Stimulated activated CD8-positive, alpha-beta memory T cell treated with anti-CD3 and anti-CD28 coated beads, Interleukin-2, amount 100 ng/mL, for 48 hours (primary cell): ENCODE measurements around the gene ASCL2.

ENCODE experiments used
- DNase-seq, 2 donors: peaks; one replicate each; pipeline ENCODE4 v3.0.0-alpha.2; 2020; ENCODE audit warnings: low read depth in 2 of 2

Gene ASCL2

DNA sequence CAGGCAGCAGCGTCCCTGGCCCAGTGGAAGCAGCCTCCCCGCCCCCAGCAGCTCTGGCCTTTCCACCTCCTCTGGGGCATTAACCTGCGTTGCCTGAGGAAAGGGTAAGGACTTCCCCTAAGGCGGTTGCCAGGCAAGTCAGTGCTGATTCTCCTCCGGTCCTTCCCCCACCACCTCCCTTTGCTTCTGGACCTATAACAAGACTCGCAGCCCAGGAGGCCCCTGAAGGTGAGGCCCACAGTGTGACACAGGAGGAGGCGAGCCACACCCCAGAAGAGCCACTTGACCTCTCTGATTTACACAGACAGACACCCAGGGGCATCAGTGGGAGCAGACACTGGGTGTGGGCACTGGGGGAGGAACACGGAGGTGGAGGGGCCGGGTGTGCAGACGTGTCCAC is 35.4 kb downstream of the ASCL2 start:
- no peak for DNase-seq

DNA sequence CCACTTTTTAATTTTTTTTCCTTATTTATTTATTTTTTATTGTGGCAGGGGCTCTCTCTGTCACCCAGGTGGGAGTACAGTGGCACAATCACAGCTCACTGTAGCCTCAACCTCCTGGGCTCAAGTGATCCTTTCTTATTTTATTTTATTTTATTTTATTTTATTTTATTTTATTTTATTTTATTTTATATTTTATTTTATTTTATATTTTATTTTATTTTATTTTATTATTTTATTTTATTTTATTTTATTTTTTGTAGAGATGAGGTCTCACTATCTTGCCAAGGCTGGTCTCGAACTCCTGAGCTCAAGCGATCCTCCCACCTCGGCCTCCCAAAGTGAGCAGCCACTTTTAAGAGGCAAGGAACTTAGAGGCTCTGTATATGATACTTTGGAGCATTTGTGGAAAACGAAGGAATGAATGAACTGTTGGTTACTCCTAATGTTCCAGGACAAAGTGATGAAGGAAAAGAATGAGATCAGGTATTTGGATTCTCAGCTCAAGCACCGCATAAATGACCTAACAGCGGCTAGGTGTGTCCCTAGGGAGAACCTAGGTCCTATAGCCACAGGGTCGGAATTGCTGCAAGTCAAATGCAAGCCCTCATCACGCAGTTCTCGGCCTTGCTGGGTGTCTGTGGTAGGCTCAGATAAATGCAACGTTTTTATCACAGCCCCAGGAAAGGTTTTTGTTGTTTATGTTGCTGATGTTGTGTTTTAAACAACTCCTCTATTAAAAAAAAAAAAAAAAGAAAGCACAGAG is 36.5 kb downstream of the ASCL2 start:
- no peak for DNase-seq

DNA sequence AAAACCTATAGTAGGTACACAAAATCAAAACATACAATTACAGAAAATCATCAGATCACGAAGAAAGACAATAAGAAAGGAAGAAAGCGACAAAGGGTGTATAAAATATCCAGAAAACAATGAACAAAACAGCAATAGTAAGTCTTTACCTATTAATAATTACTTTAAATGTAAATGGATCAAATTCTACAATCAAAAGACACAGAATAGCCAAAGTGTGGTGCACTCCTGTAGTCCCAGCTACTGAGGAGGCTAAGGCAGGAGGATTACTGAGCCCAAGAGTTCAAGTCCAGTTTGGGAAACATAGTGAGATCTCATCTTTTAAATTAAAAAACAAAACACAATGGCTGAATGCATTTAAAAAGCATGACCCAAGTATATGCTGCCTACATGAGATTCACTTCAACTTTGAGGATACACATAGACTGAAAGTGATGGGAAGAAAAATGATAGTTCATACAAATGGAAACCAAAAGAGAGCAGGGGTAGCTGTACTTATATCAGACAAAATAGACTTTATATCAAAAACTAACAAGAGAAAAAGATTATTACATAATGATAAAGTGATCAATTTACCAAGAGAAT is 40.6 kb downstream of the ASCL2 start:
- no peak for DNase-seq

DNA sequence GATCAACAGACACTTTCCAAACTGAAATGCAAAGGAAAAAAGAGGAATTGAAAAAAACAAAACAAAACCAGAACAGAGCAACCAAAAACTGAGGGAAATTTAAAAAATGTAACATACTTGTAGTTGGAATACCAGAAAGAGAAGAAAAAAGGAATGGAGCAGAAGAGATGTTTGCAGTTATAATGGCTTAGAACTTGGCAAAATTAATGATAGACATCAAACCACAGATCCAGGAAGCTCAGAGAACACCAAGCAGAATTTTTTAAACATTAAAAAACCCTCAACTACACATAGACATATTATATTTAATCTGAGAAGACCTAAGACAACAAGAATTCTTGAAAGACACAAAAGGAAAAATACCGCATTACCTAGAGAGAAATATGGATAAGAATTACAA is 46.1 kb downstream of the ASCL2 start:
- no peak for DNase-seq

DNA sequence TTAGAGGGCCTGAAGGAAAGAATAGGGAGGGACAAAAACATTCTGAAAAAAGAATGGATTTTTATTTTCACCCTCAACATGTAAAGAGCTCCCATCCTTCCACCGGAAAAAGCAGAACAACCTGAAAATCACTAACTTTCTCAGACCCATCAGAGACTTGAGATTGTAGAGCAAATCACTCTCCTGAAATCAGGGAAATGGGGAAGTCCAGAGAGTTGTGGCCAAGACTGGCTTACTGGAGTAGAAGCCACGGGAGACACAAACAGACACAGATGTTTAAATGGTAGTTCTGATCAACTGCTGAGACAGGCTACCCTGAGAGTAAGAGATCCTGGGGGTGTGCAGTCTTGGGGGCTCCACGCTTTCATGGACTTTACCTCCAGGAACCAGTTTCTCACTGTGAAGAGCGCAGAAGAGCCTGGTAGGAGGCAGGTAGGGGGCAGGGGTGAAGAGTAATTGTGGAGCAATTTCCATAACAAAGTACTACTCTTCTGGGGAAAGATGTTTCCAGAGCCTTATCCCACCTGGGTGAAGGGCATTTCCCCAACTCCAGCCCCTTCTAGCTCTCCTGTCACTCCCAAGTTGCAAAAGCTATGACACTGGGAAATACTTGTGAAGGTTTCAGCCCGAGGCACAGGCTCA is 47.1 kb downstream of the ASCL2 start:
- no peak for DNase-seq

DNA sequence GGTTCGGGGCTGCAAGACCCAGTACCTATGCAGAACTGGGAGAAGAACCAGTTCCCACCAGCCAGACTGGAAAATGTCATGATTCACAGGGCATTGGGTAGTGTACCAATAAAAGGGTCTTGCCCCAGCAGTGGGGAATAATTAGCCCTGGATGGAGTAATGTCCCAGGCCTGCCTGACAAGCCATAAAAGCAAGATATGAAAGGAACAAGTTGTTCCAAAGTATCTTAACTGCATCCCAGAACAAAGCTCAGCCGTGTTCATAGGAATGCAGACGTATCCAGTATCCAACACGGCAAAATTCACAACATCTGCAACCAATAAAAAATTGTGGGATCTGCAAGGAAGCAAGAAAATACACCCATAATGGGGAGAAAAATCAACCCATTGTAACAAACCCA is 47.9 kb downstream of the ASCL2 start:
- DNase-seq, result no peak

DNA sequence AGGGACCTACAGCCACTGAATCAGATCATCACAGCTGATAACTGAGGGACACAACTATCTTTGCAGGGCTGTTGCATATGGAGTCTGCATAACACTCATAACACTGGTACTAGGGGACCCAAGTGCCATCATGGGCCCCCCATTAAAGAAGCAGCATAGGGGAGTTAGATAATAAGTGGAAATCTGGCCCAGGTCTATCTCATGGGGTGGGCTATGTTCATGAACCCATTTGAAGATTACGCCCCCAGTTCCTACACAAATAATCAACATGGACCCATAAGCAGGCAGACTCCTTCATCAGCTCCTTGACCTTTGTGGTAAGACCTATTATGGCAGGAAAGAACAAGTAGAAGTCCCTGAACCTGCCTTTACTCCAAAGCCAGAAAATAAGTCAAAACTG is 48.8 kb downstream of the ASCL2 start:
- no peak for DNase-seq

DNA sequence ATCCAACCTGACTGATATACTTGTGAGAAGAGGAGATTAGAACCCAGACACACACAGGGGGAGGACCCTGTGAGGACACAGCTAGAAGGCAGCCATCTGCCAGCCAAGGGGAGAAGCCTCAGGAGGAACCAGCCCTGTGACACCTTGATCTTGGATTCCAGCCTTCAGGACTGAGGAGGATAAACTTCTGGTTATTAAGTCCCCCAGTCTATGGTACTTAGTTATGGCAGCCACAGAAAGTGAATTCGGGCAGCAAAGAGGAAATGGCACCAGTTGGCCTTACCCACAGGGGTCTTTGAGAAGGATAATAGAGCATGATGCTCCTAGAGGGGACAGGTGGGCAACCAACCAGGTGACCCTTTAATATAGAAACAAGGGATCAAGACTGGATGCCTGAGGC is 49.4 kb downstream of the ASCL2 start:
- no peak for DNase-seq

DNA sequence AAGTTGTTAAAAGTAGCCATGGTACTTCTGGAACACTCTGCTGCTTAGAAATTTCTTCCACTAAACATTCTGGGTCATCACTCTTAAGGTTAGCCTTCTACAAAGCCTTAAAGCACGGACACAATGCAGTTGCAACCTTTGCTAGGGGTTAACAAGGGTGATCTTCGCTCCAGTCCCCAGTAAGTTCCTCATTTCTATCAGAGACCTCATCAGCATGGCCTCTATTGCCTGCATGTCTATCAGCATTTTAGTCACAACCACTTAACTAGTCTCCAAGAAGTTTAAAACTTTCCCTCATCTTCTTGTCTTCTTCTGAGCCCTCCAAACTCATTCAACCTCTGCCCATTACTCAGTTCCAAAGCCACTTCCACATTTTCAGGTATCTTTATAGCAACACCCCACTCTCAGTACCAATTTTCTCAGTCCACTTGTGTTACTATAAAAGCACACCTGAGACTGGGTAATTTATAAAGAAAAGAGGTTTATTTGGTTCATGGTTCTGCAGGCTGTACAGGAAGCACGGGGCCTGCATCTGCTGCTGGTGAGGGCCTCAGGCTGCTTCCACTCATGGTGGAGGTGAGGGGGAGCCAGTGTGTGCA is 50.1 kb downstream of the ASCL2 start:
- DNase-seq, result no peak

DNA sequence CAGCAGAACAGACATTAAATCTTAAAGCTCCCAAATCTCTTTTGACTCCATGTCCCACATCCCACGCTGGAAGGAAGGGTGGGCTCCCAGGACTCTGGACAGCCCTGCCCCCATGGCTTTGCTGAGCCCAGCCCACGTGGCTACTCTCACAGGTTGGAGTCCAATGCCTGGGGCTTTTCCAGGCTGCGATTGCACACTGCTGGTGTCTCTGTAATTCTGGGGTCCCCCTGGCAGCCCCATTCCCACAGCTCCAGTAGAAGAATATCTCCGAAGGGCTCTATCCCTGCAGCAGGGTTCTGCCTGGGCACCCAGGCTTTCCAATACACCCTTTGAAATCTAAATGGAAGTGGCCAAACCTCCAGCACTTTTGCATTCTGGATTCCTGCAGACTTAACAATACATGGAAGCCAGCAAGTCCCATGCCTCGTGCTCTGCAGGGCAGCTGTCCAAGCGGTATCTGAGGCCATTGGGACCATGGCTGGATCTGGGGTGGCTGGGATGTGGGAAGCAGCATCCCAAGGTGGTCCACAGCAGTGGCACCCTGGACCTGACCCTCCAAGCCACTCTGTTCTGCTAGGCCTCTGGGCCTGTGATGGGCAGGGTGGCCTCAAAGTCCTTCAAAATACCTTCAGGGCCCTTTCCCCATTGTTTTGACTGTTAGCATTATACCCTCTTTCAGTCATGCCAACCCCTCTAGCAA is 50.9 kb downstream of the ASCL2 start:
- no peak for DNase-seq
